Renal cortex interstitium (tissue), 15 donors: Measurements from ENCODE around the gene SMIM41. TPM values are rescaled to one million over a fixed set of nuclear protein-coding genes. Genes with fewer than 3 reads are reported as not detected.

ENCODE experiments used
- DNase-seq, 11 donors: peaks; one replicate each; pipeline ENCODE4 v3.0.0-alpha.2; 2013; ENCODE audit warnings: low read depth in 9 of 11, low spot score in 4 of 11; ENCODE audit errors: extremely low read depth in 1 of 11
- long read RNA-seq, 16 experiments: transcript quantifications; one replicate each; lab custom pipeline, GENCODE V29; 2026
- polyA plus RNA-seq, 3 donors: library from polyadenylated mRNA; unstranded; fragments of 120-200 nt; gene quantifications; one replicate each; pipeline ENCODE4 v1.2.1, GENCODE V29; 2013; ENCODE audit not compliant: insufficient read length in 3 of 3

Gene SMIM41
- polyA plus RNA-seq: under 1 TPM; 0.34 to 0.73 (median 0.69) TPM
- long read RNA-seq, donor 1: 0 reads
- long read RNA-seq, donor 2, partial matches to known transcripts: 0 of 1 reads
- long read RNA-seq, donor 2, other reads (novel, unspliced or antisense): 0 of 1 reads
- long read RNA-seq, donor 3, partial matches to known transcripts: 0 of 1 reads
- long read RNA-seq, donor 3, other reads (novel, unspliced or antisense): 0 of 1 reads
- long read RNA-seq, donor 4: 0 reads
- long read RNA-seq, donor 5: 0 reads
- long read RNA-seq, donor 6, partial matches to known transcripts: 0 of 1 reads
- long read RNA-seq, donor 6, other reads (novel, unspliced or antisense): 0 of 1 reads
- long read RNA-seq, donor 7: 0 reads
- long read RNA-seq, donor 8: 0 reads
- long read RNA-seq, donor 9, partial matches to known transcripts: 0 of 1 reads
- long read RNA-seq, donor 9, other reads (novel, unspliced or antisense): 0 of 1 reads
- long read RNA-seq, donor 10, partial matches to known transcripts: 0 of 1 reads
- long read RNA-seq, donor 10, other reads (novel, unspliced or antisense): 0 of 1 reads
- long read RNA-seq, donor 11: 0 reads
- long read RNA-seq, donor 12: 0 reads
- long read RNA-seq, donor 13: 0 reads
- long read RNA-seq, donor 14: 0 reads
- long read RNA-seq, donor 15, partial matches to known transcripts: 0 of 1 reads
- long read RNA-seq, donor 15, other reads (novel, unspliced or antisense): 0 of 1 reads
- long read RNA-seq, donor 16, partial matches to known transcripts: 0 of 2 reads
- long read RNA-seq, donor 16, other reads (novel, unspliced or antisense): 0 of 2 reads

DNA sequence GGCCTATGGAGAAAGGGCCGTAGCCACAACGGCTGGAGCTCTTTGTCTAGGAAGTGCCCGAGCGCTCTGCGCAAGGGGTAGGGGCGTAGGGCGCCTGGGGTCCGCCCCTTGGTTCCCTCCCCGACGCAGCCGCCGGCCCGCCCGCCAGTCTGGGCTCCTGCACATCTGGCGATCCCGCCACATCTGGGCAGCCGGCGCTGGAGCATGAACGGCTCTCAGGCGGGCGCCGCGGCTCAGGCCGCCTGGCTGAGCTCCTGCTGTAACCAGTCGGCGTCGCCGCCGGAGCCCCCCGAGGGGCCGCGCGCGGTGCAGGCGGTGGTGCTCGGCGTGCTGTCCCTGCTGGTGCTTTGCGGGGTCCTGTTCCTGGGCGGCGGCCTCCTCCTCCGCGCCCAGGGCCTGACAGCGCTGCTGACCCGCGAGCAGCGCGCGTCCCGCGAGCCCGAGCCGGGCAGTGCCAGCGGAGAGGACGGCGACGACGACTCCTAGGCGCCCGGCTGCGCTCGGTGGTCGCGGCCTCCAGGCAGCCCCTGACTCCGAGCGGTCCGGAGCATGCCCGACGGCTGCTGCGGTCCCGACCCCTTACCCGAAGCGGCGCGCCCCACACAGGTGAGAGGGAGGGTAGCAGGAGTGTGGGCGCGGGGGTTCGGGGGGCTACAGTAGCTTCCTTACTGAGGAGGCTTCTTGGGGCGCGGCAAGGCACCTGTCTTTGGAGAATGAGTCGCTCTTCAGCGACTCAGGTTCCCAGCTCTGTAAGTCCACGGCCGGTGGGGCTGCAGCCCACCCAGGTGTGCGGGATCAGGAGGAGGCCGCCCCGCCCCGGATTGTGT, at the start of gene SMIM41:
Gene SMIM41 (plus strand): TSS at position 129 of the 827 bp plus-strand sequence. CDS start 76 bp downstream, at position 205.
- DNase-seq: no peak

DNA sequence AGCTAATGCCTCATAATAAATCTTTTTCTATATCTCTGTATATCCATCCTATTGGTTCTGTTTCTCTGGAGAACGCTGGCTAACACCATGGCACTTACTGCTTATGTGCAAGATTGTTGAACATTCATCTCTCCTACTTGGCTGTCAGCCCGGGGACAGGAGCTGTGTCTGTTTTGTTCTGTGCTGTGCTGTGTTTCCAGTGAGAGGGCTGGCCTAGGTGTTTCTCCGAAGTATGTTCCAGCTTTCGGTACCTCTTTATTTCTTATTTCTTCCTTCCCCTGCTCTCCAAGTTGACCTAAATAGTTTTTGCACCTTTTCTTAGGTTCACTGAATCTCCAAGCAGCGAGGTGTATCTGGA, 47.1 kb upstream of the SMIM41 start:
- no peak for DNase-seq

DNA sequence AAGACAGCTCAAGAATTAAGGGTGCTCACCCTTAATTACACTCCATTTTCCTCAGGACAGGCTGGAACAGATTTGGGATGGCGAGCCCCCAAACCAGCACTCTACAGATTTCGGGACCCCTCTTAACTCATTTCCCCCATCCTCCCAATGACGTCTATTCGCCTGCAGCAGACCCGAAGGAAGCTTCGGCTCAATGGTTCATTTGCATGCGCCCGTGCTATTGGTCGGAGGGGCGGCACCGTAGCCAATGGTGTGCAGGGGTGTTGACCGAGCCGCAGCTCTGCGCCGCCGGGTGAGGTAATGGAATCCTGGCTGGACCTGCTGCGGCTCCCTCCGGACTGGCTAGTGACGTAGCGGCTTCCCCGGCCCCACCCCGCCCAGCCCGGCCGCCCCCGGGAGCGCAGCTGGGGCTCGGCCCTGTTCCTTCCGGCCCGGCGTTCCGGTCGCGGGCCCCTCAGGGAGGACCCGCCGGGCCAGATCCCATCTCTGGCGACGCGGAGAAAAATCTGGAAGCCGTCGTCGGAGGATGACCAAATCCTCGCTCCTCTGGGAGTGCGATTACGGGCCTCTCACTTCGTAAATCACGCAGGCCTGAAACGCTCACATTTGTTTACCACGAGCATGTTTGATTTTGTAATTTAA, 46.6 kb upstream of the SMIM41 start:
- DNase-seq: peak in 9 of 11 donors; percentile 88 to 97 (median 95)

DNA sequence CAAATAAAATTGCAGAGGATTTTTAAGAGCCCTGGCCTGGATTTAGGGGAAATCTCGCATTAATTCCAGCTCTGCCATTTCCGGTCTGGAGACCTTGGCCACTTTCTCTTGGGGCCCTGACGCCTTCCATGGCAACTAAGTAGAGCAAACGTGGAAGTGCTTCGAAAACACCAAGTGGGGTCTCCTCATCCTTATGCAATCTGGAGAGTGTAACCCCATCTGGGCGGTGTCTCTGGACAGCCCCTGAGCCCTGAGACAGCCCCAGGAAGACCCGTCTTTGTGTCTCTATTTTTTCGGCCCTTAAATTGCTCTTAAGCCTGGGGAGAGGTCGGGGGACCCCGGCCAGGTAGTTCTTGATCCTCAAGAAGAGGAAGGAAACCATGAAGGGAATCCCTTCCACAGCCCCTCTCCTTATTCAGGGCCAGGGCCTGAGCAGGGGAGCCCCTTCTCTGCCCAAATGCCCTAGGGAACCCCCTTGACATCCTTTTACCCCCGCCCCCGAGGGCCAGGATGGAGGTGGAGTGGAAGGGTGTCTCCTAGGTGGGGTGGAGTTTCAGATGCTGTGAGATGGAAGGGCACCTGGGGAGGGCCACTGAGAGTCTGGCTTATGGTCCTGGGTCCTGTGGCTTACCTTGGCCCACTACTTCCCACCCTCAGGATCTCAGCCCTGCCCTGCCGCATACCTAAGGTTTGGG, 45.9 kb upstream of the SMIM41 start:
- no peak for DNase-seq

DNA sequence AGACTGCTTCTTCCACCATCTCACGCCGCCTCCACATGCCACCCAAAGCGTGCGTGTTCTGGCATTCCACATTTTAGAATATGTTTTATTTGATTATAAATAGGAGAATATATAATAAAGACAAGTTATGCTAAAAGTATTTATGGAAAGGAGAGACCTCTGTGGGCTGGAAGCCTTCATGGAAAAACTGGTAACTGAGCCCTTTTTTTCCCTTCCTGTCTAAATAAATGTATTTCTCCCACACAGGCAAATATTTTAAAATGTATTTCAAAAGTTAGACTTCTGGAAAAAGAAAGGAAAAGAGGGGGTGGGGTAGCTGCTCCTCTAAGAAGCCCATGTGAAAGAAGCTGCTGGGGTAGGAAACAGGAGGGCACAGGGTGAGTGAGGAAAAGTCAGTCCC, 44.3 kb upstream of the SMIM41 start:
- no peak for DNase-seq

DNA sequence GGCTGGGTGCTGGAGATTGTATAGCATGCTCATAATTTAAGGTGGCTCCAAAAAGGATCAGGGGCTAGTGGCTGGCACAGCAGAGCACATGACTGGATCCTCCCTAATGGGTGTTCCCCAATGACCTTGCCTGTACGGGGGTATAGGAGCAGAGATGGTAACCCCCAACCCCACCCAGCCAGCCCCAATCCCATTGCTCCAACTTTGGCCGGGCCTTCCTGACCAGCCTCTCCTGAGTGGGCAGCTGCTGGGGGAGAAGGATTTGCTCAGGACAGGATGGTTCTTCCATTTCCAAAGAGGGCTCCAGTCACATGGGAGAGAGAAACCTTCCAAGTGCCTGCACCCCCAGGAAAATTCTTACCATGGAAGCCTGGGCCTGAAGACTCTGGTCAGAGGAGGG, 43.6 kb upstream of the SMIM41 start:
- DNase-seq: no peak

DNA sequence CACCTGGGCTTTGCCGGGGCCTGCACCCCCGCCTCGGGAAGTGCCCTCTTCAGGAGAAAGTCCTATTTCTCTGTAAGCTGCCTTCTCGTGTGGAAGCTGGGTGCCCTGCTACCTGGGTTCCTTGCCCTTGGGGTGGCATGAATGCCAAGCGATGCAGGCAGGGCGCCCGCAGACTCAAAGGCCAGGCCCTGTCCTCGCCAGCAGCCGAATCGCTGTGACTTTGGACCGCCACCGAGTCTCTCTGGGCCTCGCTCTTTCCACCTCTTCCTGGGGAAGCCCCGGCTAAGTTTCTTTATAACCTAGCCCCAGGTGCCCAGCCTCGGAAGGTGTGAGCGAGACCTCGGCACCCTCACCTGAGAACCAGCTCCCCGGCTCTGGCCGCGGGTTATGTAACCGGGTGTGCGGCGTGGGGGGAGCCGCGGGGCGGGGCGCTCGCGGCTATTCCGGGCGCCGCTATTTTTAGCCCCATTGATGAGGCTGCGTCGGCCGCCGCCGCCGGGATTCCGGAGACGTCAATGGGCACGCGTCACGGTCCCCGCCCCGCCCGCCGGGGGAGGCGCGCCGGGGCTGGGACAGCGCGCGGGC, 42.8 kb upstream of the SMIM41 start:
- peak in 3 of 11 donors; percentile 75 to 84 (median 81) for DNase-seq

DNA sequence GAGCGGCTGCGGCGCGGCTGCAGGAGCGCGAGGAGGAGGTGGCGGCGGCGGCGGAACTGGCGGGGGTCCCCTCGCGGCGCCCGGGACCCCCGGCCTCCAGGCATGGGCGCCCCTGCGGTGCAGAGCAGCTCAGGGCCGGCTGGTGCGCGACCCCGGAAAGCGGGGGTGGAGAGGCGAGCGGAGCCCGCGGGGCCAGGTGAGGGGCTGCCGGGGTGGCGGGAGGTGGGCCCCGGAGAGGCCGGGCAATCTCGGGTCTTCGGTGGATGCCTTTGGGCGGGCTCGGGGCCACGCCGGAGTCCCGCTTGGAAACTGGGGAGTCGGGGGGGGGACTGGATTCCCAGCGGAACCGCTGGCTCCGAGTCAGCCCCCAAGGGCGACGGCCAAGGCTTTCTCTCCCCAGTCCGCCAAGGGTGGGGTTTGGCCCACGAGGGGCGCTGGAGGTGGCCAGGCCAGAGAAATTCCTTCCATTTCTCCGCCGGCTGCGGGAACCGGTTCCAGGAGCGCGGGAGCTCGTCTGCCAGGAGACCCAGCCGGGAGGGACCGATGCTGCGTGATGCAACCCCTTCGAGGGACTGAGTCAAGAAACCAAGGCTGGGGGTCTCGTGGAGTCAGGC, 42.1 kb upstream of the SMIM41 start:
- no peak for DNase-seq

DNA sequence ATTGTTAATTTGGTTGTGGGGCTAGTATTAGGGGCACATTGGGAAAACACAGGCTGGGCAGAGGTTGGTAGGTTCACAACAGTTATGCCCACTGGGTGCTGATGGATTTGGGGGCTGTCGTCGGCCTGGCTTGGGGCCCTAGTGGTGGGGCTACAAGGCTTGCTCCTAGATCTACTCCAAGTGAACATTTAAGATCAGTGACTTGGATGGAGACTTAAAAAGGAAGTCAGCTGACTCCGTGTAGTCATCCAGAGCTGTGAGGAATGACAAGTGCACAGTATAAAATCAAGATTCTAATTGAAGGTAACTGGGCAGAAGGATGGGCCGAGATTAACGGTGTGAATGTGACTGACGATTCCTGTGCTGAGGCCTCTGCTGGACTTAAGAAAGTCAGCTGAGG, 41.1 kb upstream of the SMIM41 start:
- no peak for DNase-seq

DNA sequence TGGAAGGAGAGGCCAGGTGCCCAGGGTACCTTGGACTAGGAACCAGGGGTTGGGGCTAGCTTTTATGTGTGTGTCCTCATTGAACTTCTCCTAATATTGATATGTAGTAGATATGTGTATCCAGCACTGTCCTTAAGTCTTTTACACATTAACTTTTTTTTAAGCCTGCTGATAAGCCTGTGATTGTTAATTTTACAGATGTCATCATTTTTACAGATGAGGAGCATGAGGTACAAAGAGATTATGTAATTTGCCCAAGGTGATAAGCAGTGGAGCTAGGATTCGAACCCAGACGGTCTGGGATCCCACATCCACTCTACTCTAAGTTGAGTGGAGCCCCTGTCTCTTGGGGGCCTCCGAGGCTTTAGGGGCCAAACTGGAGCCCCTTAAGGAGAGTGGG, 38.5 kb upstream of the SMIM41 start:
- no peak for DNase-seq

DNA sequence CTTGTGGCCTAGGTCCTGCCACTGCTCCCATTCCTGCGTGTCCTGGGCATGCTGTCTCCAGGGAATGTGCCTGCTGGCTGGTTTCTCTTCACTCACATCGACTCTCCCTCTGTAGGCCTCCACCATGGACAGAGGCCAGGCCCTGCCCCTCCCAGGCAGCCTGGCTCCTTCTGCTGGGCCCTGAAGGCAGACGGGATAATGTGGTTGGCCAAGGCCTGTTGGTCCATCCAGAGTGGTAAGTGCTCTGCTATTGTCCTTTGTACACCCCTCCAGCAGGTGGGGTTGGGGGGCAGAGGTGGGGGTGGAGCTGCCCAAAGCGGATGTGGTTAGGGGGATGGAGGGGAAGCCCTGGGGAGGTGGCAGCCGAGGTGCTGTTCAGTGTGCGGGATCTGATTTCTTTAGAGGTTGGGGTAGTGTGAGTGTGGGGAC, 37.8 kb upstream of the SMIM41 start:
- DNase-seq: no peak

DNA sequence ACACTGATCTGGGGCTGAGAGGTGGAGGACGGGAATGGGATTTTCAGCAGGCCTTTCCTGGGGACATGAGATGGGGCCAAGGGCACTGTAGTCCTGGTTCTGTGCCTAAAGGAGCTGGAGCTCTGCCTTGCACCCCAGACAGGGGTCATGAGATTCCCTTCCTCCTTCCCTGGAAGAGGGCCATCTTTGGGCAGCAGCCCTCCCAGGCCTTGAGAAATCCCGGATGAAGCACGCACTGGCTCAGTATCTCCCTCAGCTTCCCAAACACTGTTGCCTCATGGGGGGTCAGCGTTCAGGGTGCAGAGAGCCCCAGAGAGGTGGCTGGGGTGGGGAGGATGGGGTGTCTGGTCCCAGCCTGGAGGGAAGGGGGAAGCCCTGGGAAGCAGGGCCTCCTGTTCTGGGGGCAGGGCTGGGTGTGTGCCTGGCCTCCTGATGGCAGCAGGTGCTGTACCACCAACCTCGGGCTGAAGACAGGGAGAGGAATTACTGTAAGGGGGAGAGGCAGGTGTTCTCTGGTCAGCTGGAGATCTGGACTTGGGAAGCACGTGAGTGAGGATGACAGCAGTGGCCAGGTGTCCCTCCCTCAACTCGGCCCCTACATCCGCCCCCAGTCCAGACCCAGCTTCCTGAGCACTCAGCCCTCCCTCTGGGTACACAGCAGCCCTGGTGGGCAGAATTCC, 36.7 kb upstream of the SMIM41 start:
- no peak for DNase-seq

DNA sequence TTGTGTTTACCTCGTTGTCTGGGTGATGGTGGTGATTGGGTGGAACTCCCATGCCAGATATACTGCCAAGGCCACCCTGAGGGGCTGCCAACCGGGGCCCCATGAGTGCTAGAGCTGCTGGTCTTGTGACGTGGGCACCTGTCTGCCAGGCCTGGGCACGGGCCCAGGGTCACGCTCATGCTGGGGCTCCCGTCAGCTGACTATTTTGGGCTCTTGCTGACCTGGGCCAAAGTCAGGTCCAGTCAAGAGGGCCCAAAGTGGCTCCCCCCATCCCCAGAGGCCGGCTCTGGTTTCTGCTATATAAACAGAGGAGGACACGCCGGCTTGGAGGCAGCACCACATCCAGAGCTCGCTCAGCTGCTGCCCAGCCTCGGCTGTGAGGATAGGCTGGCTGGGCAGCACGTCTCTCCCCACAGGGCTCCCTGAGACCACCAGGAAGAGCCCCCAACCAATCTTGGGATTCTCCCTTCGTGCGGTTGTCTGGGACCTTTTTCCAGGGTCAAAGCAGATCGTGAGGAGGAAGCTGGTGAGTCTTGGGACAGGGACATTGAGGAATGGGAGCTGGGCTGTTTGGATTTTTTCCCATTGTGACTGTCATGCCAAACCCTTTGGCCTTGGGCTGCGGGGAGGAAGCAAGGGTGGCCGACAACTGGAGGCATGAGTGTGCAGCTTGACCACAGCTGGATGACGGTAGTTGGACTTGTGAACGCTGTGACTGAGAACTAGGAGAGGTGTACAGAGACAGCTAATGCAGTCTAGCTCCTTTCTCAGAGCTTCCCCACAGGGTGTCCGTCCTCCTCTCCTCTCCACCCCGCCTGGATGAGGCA, 35.9 kb upstream of the SMIM41 start:
- no peak for DNase-seq

DNA sequence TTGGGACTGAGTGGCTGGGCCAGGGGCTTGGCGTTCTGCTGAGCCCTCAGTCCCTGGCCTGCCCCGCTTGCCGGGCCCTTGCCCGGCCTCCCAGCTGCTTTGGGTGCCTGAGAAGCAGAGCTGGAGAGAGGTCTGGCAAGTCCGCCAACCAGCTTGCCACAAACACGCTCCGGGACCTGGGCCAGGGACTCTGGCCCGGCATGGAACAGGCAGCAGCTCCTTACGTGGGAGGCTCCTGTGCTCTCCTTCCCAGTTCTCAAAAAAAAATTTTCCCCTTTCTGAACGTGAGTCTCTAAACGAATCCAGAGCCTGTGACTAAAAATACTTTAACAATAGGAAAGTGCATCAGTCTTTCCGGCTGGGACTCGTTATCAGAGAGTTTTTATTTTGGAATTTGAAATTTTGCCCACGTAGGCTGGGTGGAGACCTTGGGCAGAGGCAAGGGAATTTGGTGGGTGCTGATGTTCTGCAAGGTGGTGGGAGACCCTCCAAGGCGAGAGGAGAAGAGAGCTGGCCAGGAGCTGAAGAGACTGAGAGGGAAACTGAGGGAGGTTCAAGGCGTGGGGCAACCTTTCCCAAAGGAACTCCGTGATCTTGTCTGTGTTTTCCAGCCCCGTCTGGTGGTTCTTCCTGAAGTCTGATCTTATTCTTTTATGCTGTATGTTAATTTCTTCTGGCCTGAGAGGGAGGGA, 35.1 kb upstream of the SMIM41 start:
- no peak for DNase-seq

DNA sequence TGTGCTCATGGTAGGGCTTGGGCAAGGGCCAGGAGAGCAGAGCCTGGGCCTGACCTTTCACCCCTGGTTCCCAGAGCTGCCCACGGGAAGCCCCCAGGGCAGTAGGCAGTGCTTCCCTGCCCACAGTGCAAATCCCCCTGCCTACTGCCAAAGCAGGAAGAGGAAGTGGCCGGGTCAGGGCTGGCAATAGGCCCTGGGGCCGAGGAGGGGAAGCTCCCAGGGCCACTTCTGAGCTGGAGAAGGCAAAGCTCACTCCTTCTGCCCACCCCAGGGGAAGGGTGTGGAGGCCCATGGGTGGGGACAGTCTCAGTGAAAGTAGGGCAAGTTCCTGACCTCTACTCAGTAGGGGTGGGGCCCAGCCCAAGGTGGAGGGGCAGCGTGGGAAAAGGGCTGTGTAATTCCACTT, 33.7 kb upstream of the SMIM41 start:
- no peak for DNase-seq

DNA sequence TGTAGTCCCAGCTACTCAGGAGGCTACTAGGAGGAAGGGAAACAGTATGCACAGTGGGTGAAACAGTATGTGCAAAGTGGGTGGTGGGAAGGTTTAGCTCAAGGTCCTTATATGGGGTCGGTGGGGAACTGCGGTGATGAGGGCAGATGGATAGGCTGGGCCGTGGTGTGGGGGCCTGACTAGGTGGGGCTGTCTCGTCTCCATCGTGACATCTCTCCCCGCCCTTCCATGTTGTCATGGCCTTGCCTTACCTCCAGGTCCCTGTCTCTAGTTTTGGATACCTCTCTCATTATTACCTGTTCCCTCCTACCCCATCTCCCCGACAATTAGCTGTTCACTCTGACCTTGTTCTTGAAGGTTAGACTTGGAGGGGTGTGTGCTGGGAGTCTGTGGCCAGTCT, 32.6 kb upstream of the SMIM41 start:
- no peak for DNase-seq
